Activated T-helper 2 cell treated with anti-CD3 and anti-CD28 coated beads, Interferon-gamma antibody, Interleukin-2, Interleukin-4, amounts not matched to agents 10 μg/mL and 5 μg/mL and 100 μg/mL, durations not matched to agents 14 hours and 24 hours and 36 hours (primary cell): ENCODE data around the gene TMUB2. TPM values are rescaled to one million over a fixed set of nuclear protein-coding genes. Genes with fewer than 3 reads are reported as not detected.

ENCODE experiments used
- DNase-seq: peaks from one replicate; pipeline ENCODE4 v3.0.0; 2021; ENCODE audit warnings: low spot score
- H3K27ac Mint-ChIP-seq: one replicate; pipeline ENCODE4 v1.8.0; 2021; ENCODE audit warnings: mixed read lengths
- H3K27me3 Mint-ChIP-seq: one replicate; pipeline ENCODE4 v1.8.0; 2021; ENCODE audit warnings: low read depth, mixed read lengths
- H3K36me3 Mint-ChIP-seq: one replicate; pipeline ENCODE4 v1.8.0; 2021; ENCODE audit warnings: low read depth, mixed read lengths
- H3K4me1 Mint-ChIP-seq: one replicate; pipeline ENCODE4 v1.8.0; 2021; ENCODE audit warnings: low read depth, mixed read lengths
- H3K4me3 Mint-ChIP-seq: one replicate; pipeline ENCODE4 v1.8.0; 2021; ENCODE audit warnings: low read depth, mild to moderate bottlenecking, moderate library complexity, mixed read lengths
- H3K9me3 Mint-ChIP-seq: one replicate; pipeline ENCODE4 v1.8.0; 2021; ENCODE audit warnings: mixed read lengths
- intact Hi-C: fragments of 100-400 bp; cut with micrococcal nuclease; formaldehyde crosslinking; loops from one replicate; pipeline ENCODE4 v1.15.1; 2023
- total RNA-seq: library from RNA; stranded (reverse); gene quantifications from 2 replicates; pipeline ENCODE4 v1.2.3, GENCODE V29; 2022

The TMUB2 gene
- total RNA-seq, 1 donor from 2014 or later = 20.4 TPM

GRCh38 chr17:44187131-44187899 lies 543 bp downstream of the TMUB2 start:
- Mint-ChIP-seq H3K36me3 (peaks cover 35% of the 10 kb centered on the region), H3K4me1 (peaks cover 26% of the 10 kb centered on the region), H3K9me3 (no peaks in the 10 kb centered on the region), H3K27ac (peak overlapping the region; percentile 97), H3K27me3 (no peaks in the 10 kb centered on the region), H3K4me3 (peak overlapping the region; percentile 98)
- DNase-seq = no peak
- intact Hi-C loops = no loop called here

- H3K27ac Mint-ChIP-seq = no peak overlapping the region
Observed at GRCh38 chr17:44188576-44189403, 2.0 kb downstream of the TMUB2 start.

GRCh38 chr17:44190481-44190880 lies 3.7 kb downstream of the TMUB2 start:
- H3K4me3 Mint-ChIP-seq = peak overlapping the region; percentile 23
- no peaks in the 10 kb centered on the region for H3K9me3 Mint-ChIP-seq
- intact Hi-C loops = no loop called here
- no peak overlapping the region for H3K27ac Mint-ChIP-seq
- H3K27me3 Mint-ChIP-seq = no peaks in the 10 kb centered on the region
- H3K4me1 Mint-ChIP-seq = peaks cover 15% of the 10 kb centered on the region
- H3K36me3 Mint-ChIP-seq = peaks cover 40% of the 10 kb centered on the region
- no peak for DNase-seq

More at GRCh38 chr17:44188576-44189403, 2.0 kb downstream of the TMUB2 start:
- Mint-ChIP-seq H3K27me3 (no peaks in the 10 kb centered on the region), H3K4me1 (peaks cover 24% of the 10 kb centered on the region), H3K36me3 (peaks cover 33% of the 10 kb centered on the region), H3K4me3 (peak overlapping the region; percentile 98), H3K9me3 (no peaks in the 10 kb centered on the region)
- DNase-seq = no peak
- intact Hi-C loops = no loop called here

- no peak for DNase-seq
- intact Hi-C loops = no loop called here
- peaks cover 46% of the 10 kb centered on the region for H3K36me3 Mint-ChIP-seq
- H3K4me3 Mint-ChIP-seq = no peak overlapping the region
- H3K9me3 Mint-ChIP-seq = no peaks in the 10 kb centered on the region
- no peaks in the 10 kb centered on the region for H3K27me3 Mint-ChIP-seq
- peaks cover 15% of the 10 kb centered on the region for H3K4me1 Mint-ChIP-seq
- peak overlapping the region; percentile 29 for H3K27ac Mint-ChIP-seq
Observed at GRCh38 chr17:44191369-44191768, 4.6 kb downstream of the TMUB2 start.

DNA sequence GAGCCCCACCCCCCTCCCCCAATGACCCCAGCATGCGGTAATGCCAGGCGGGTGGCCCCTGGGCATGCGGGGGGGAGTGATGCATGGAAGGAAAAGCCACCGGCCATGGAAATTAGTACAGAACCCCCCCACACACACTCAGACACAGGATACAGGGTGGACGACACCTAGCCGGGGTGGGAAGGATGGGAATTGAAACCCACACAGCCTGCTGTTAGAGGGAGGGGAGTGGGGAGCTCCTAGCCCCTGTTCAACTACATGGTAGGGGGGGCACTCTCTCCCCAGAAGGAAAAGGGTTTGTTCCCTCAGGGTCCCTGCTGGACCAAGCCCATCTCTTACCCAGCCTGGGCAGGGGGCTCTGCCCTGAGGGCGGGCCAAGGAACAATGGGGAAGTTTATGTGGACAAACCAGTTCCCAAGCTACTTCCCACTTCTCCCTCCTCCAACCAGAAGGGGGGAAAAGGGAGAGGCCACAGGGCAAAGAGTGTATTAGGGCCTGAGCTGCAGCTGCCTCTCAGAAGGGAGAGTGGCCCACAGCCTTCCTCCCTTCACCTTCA lies 5.2 kb downstream of the TMUB2 start:
- no peaks in the 10 kb centered on the region for H3K9me3 Mint-ChIP-seq
- no peak overlapping the region for H3K27ac Mint-ChIP-seq
- no peaks in the 10 kb centered on the region for H3K27me3 Mint-ChIP-seq
- peaks cover 52% of the 10 kb centered on the region for H3K36me3 Mint-ChIP-seq
- intact Hi-C loops = no loop called here
- no peak overlapping the region for H3K4me3 Mint-ChIP-seq
- DNase-seq = no peak
- H3K4me1 Mint-ChIP-seq = peaks cover 18% of the 10 kb centered on the region

DNA sequence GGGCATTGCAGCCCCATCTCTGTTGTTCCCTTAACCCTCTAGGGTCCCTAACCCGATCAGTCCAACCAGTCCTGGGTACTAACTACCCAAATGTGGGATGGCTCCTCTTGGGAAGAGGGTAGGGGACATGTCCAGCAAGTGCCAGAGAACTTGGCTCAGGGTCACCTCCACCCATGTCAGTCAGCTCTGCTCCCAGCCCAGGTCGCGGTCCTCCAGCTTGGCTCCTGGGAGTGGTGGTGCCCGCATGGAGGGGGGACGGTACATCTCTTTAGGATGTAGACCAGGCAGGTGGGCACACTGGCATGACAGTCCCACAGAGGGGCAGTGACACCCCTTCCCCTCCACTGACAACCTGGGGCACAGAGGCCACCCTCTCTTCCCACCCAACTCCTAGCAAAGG lies 6.0 kb downstream of the TMUB2 start:
- no peaks in the 10 kb centered on the region for H3K27me3 Mint-ChIP-seq
- peaks cover 20% of the 10 kb centered on the region for H3K4me1 Mint-ChIP-seq
- no peak overlapping the region for H3K4me3 Mint-ChIP-seq
- peaks cover 60% of the 10 kb centered on the region for H3K36me3 Mint-ChIP-seq
- no peak overlapping the region for H3K27ac Mint-ChIP-seq
- intact Hi-C loops = no loop called here
- no peaks in the 10 kb centered on the region for H3K9me3 Mint-ChIP-seq
- no peak for DNase-seq

DNA sequence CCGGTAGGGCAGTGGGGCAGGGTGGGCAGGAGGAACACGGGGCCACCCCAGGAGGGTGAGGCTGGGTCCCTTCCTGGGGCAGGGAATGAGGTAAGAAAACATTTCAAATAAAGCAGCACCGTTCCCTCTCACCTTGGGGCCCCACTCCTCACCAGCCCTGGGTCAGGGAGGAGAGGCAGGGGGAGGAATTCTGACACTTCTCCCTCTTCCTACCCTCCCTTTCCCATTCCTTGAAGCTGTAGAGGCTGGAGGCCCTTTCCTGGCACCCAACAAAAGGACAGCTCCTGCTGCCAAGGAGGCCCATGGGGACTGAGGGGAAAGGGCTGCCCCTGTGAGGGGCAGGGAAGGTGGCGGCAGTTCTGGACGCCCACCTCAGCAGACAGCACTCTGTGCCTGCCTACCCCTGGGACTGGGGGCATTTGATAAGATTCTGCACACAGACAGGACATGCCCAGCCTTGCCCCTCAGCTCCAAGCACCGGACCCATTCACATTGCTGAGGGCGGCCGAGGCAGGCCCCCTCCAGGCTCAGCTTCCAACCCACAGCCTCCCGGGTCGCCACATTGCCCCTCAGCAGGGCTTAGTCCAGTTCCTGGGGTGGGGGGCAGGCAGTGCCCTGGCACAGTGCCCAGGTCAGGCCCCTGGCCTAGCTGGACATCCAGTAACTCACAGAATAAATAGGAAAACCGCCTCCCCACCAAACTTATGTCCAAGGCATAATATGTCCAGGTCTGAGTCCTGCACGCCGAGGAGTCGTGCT lies 6.7 kb downstream of the TMUB2 start:
- no peak for DNase-seq
- H3K4me3 Mint-ChIP-seq = no peak overlapping the region
- H3K27ac Mint-ChIP-seq = no peak overlapping the region
- no peaks in the 10 kb centered on the region for H3K9me3 Mint-ChIP-seq
- H3K27me3 Mint-ChIP-seq = no peaks in the 10 kb centered on the region
- H3K4me1 Mint-ChIP-seq = peaks cover 19% of the 10 kb centered on the region
- peaks cover 67% of the 10 kb centered on the region for H3K36me3 Mint-ChIP-seq
- intact Hi-C loops = no loop called here

DNA sequence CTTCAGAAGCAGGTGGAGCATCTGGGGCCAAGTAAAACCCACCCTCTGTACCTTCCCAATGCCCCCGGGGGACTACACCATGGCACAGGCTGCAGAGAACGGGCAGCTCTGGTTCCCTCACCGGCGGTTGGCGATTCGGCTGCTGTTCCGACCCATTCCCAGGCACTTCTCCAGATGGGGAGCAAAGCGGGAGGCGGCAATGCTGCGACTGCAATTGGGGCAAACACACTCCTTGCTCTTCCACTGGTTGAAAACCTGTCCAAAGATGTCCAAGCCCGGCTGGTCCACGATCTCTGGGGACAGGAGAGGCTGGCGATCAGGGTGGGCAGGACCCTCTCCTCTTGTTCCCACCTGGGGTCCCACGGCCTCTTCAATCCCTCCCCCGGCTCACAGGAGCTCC lies 10.3 kb downstream of the TMUB2 start:
- intact Hi-C loops = no loop called here
- Mint-ChIP-seq H3K9me3 (no peaks in the 10 kb centered on the region), H3K4me1 (peaks cover 26% of the 10 kb centered on the region), H3K4me3 (peak overlapping the region; percentile 39), H3K27me3 (no peaks in the 10 kb centered on the region), H3K36me3 (peaks cover 46% of the 10 kb centered on the region), H3K27ac (no peak overlapping the region)
- DNase-seq = no peak

DNA sequence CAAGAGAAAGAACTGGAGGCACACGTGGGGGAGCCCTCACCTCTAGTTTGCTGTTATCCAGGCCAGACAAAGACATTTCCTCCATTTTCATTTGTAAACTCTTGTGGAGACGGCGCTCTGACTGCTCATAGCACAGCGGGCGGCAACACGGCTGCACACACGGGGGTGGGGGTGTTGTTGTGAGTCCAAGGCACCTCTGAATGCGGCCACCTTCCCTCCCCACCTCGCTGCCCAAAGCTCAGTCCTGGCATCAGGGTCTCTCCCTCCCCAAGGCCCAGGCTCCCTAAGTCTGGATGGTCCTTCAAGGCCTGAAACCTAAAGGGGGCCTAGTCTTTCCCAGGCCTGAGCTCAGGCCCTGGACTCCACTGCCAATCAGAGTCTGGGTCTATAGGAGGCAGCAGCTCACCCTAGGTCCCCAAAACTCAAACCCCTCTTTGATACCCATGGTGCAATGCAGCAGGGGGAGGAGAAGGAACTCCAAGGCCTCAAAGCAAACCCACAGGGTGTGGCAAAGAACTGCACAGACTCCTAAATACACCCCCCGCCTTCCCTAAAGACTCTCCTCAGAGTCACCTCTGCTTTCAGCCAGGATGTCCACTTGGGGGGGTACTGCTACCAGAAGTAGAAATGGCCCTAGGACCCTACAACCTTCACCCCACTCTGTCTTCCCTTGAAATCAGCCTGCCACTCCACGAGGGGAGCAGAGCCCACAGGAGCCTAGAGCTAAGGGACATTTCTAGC lies 11.4 kb downstream of the TMUB2 start:
- Mint-ChIP-seq H3K9me3 (no peaks in the 10 kb centered on the region), H3K36me3 (peaks cover 46% of the 10 kb centered on the region), H3K27me3 (no peaks in the 10 kb centered on the region), H3K4me1 (peaks cover 32% of the 10 kb centered on the region), H3K27ac (peak overlapping the region; percentile 80), H3K4me3 (peak overlapping the region; percentile 88)
- peak; percentile 64 for DNase-seq
- intact Hi-C loops = no loop called here

- H3K27me3 Mint-ChIP-seq = no peaks in the 10 kb centered on the region
- intact Hi-C loops = no loop called here
- peak overlapping the region; percentile 88 for H3K4me3 Mint-ChIP-seq
- H3K27ac Mint-ChIP-seq = peak overlapping the region; percentile 80
- peak; percentile 56 for DNase-seq
- no peaks in the 10 kb centered on the region for H3K9me3 Mint-ChIP-seq
- peaks cover 40% of the 10 kb centered on the region for H3K4me1 Mint-ChIP-seq
- H3K36me3 Mint-ChIP-seq = peaks cover 42% of the 10 kb centered on the region
Observed at GRCh38 chr17:44198721-44199552, 12.2 kb downstream of the TMUB2 start.
